Peyer's patch (tissue), 4 donors: Measurements from ENCODE around the gene ST3GAL4.

Experiments used
- POLR2A ChIP-seq, 2 donors: fragments of 450-650 bp; IDR thresholded peaks; one replicate each; pipeline ENCODE4 v1.5.1; 2017; ENCODE audit warnings: antibody characterized with exemption in 2 of 2, mild to moderate bottlenecking in 2 of 2, moderate library complexity in 2 of 2
- TF ChIP-seq, protein P1 (sequence below), 6 experiments: fragments of 450-650 bp in 4 of 6; fragments of 200-600 bp in 2 of 6; sonication (generic) in 1 of 6; IDR thresholded peaks; one replicate each; pipeline ENCODE4 v1.5.1; 2017 to 2019; ENCODE audit warnings: antibody characterized with exemption in 6 of 6, mild to moderate bottlenecking in 3 of 6, moderate library complexity in 1 of 6

DNA sequence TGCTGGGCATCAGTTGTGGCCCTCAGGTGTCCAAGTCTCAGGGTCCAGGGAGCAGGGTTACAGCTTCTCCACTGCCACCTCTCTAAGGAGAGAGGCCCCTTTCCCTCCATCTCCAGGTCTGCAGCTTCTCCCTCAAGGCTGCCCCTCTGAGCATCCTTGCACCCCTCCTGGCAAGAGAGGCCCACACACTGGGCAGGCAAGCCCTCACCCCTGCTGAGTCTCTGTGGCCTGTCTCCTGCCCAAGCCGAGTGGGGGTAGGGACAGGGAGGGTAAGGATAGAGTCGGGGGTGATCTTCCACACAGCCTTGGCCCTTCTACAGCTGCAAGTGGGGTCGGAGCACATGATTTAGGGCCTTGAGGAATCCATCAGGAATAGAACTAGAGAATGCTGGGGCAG, 76.6 kb downstream of the ST3GAL4 start:
- TF ChIP-seq, protein P1, sequence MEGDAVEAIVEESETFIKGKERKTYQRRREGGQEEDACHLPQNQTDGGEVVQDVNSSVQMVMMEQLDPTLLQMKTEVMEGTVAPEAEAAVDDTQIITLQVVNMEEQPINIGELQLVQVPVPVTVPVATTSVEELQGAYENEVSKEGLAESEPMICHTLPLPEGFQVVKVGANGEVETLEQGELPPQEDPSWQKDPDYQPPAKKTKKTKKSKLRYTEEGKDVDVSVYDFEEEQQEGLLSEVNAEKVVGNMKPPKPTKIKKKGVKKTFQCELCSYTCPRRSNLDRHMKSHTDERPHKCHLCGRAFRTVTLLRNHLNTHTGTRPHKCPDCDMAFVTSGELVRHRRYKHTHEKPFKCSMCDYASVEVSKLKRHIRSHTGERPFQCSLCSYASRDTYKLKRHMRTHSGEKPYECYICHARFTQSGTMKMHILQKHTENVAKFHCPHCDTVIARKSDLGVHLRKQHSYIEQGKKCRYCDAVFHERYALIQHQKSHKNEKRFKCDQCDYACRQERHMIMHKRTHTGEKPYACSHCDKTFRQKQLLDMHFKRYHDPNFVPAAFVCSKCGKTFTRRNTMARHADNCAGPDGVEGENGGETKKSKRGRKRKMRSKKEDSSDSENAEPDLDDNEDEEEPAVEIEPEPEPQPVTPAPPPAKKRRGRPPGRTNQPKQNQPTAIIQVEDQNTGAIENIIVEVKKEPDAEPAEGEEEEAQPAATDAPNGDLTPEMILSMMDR (IDR thresholded peaks at IDR 0.05) = no peak
- TF ChIP-seq POLR2A (IDR thresholded peaks at IDR 0.05) = no peak
